Colonic mucosa (tissue), 4 donors: ENCODE results near the gene CKAP5. TPM values are rescaled to one million over a fixed set of nuclear protein-coding genes. Genes with fewer than 3 reads are reported as not detected.
A peak's percentile ranks its signal among the peaks of the same experiment; 100 is the strongest.

ENCODE experiments used
- DNase-seq: peaks from one replicate; pipeline ENCODE4 v3.0.0-alpha.2; 2020
- H3K27ac ChIP-seq: fragments of 200-600 bp; one replicate; pipeline ENCODE4 v1.8.0; 2021
- H3K27me3 ChIP-seq: fragments of 200-600 bp; one replicate; pipeline ENCODE4 v1.8.0; 2021
- H3K36me3 ChIP-seq: fragments of 200-600 bp; one replicate; pipeline ENCODE4 v1.8.0; 2021
- H3K4me1 ChIP-seq: fragments of 200-600 bp; one replicate; pipeline ENCODE4 v1.8.0; 2021; ENCODE audit warnings: mild to moderate bottlenecking
- H3K4me3 ChIP-seq: fragments of 200-600 bp; one replicate; pipeline ENCODE4 v1.8.0; 2021
- H3K9ac ChIP-seq, 2 donors: one replicate each; pipeline ENCODE4 v1.7.0; 2013; ENCODE audit warnings: control low read depth in 2 of 2, low read depth in 2 of 2, low read length in 2 of 2
- H3K9me3 ChIP-seq: fragments of 200-600 bp; one replicate; pipeline ENCODE4 v1.8.0; 2021
- intact Hi-C: fragments of 100-400 bp; cut with DNase I; formaldehyde crosslinking; loops from one replicate; pipeline ENCODE4 v1.14.1; 2022
- total RNA-seq, 2 donors: library from RNA; stranded (reverse); fragmentation: NEBNext Ultra II Directional in 1 of 2; extraction: Animal tissue kit (Norgen Biotek cat#: 25700) in 1 of 2; gene quantifications; one replicate each; pipeline ENCODE4 v1.2.1, GENCODE V29; 2021
- TF ChIP-seq, protein P1 (sequence below): fragments of 200-600 bp; IDR thresholded peaks from one replicate; pipeline ENCODE4 v1.8.0; 2022; ENCODE audit warnings: antibody characterized with exemption, mild to moderate bottlenecking
- donor health status: healthy.
- donor health status: DM: no; HTN: no; CAD: no.
- donor health status: DM: no; HTN: no; CAD: no.

The CKAP5 gene
- total RNA-seq, 2 donors from 2014 or later: 71.2 to 105 TPM

DNA sequence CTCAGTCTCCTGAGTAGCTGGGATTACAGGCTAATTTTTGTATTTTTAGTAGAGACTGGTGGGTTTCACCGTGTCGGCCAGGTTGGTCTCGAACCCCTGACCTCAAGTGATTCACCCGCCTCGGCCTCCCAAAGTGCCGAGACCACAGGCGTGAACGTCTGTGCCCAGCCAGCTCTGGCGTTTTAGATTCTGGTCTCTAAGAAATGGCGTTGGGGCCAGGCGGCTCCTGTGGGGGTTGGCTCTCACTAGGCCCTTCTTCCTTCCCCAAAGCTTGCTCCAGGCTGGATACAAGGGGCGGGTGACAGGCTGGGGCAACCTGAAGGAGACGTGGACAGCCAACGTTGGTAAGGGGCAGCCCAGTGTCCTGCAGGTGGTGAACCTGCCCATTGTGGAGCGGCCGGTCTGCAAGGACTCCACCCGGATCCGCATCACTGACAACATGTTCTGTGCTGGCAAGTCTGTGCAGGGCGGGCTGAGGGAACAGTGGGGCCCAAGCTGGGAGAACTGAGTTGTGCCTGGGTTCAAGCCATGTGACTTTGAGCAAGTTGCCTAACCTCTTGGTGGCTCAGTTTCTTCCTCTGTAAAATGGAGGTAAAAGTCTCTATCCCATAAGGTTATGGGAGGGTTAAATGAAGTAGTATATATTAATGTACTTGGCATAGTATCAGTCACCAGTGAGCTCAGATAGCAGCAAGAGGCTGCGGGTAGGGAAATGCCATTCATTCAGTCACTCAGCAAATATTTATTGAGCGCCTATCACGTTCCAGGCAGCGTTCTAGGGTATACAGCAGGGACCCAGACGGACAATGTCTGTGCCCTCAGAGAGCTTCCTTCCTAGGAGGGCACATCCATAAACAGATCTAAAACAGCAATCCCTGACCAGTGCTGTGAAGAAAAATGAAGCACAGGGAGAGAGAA is 116.7 kb downstream of the CKAP5 start:
- DNase-seq: no peak
- H3K27me3 ChIP-seq: no peaks in the 10 kb centered on the region
- H3K36me3 ChIP-seq: no peaks in the 10 kb centered on the region
- intact Hi-C loops: no loop called here
- no peak overlapping the region for H3K9ac ChIP-seq
- H3K27ac ChIP-seq: no peak overlapping the region
- no peaks in the 10 kb centered on the region for H3K9me3 ChIP-seq
- H3K4me3 ChIP-seq: no peak overlapping the region
- TF ChIP-seq, protein P1, sequence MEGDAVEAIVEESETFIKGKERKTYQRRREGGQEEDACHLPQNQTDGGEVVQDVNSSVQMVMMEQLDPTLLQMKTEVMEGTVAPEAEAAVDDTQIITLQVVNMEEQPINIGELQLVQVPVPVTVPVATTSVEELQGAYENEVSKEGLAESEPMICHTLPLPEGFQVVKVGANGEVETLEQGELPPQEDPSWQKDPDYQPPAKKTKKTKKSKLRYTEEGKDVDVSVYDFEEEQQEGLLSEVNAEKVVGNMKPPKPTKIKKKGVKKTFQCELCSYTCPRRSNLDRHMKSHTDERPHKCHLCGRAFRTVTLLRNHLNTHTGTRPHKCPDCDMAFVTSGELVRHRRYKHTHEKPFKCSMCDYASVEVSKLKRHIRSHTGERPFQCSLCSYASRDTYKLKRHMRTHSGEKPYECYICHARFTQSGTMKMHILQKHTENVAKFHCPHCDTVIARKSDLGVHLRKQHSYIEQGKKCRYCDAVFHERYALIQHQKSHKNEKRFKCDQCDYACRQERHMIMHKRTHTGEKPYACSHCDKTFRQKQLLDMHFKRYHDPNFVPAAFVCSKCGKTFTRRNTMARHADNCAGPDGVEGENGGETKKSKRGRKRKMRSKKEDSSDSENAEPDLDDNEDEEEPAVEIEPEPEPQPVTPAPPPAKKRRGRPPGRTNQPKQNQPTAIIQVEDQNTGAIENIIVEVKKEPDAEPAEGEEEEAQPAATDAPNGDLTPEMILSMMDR: no peak
- H3K4me1 ChIP-seq: no peaks in the 10 kb centered on the region

DNA sequence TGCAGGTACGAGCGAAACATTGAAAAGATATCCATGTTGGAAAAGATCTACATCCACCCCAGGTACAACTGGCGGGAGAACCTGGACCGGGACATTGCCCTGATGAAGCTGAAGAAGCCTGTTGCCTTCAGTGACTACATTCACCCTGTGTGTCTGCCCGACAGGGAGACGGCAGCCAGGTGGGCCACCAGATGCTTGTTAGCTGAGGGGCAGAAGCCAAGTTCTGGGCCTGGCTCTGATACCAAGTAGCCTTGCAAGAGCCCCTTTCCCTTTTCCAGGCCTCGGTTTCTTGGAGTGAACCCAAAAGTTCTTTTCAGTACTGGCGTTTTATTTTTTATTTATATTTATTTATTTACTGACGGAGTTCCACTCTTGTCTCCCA is 117.4 kb downstream of the CKAP5 start:
- Histone ChIP-seq H3K4me3 (no peak overlapping the region), H3K27me3 (no peaks in the 10 kb centered on the region), H3K9ac (no peak overlapping the region), H3K27ac (no peak overlapping the region), H3K9me3 (no peaks in the 10 kb centered on the region), H3K36me3 (no peaks in the 10 kb centered on the region), H3K4me1 (no peaks in the 10 kb centered on the region)
- no peak for DNase-seq
- intact Hi-C loops: no loop called here
- TF ChIP-seq, protein P1: no peak

DNA sequence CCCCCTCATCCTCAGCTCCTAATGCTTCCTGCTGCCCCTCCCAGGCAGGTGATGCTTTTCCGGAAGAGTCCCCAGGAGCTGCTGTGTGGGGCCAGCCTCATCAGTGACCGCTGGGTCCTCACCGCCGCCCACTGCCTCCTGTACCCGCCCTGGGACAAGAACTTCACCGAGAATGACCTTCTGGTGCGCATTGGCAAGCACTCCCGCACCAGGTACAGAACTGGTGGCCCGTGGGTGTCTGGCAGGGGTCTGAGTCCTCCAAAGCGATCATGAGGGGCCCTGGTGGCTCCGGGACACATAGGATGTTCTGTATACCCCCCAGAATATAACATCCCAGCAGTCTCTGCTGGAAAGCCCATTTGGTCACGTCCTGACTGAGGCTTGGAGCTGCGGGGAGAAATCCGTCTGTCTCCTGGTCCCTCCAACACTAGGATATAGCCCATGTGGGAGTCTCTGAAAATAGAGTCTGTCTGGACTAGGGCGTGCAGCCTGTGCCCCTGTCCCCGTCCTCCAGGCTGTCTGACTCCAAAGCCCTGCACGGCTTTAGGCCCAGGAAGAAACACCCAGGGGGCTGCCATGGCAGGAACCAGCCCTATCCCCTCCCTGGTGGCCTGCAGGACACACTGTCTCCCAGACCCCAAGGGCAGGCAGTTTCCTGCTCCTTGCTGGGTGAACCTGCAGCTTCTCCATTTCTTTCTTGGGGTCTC is 118.0 kb downstream of the CKAP5 start:
- Histone ChIP-seq H3K9ac (no peak overlapping the region), H3K27ac (no peak overlapping the region), H3K4me3 (no peak overlapping the region), H3K9me3 (no peaks in the 10 kb centered on the region), H3K27me3 (no peaks in the 10 kb centered on the region), H3K4me1 (no peaks in the 10 kb centered on the region), H3K36me3 (no peaks in the 10 kb centered on the region)
- intact Hi-C loops: no loop called here
- DNase-seq: no peak
- TF ChIP-seq, protein P1: no peak

DNA sequence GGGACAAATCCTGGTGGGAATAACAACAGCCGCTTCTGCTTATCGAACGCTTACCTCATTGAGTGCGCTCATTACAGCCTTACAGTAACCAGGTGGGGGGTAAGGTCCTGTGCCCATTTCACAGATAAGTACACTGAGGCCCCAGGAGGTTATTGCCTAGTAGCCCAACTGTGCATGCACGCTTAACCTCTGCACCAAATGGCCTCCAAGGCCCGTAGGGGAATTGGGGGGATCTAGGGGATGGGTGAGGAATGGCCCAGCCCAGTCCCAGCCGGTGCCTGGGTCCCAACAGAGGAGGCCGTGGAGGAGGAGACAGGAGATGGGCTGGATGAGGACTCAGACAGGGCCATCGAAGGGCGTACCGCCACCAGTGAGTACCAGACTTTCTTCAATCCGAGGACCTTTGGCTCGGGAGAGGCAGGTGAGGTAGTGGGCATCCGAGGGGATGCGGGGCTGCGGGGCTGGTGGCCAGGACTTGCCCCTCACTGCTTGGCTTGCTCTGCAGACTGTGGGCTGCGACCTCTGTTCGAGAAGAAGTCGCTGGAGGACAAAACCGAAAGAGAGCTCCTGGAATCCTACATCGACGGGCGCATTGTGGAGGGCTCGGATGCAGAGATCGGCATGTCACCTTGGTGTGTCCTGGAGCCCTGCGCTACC is 119.7 kb downstream of the CKAP5 start:
- H3K9ac ChIP-seq: peak overlapping the region in 1 of 2 donors; percentile 12
- H3K9me3 ChIP-seq: no peaks in the 10 kb centered on the region
- H3K27me3 ChIP-seq: no peaks in the 10 kb centered on the region
- DNase-seq: no peak
- TF ChIP-seq, protein P1: no peak
- H3K36me3 ChIP-seq: no peaks in the 10 kb centered on the region
- no peak overlapping the region for H3K27ac ChIP-seq
- intact Hi-C loops: no loop called here
- no peaks in the 10 kb centered on the region for H3K4me1 ChIP-seq
- no peak overlapping the region for H3K4me3 ChIP-seq

DNA sequence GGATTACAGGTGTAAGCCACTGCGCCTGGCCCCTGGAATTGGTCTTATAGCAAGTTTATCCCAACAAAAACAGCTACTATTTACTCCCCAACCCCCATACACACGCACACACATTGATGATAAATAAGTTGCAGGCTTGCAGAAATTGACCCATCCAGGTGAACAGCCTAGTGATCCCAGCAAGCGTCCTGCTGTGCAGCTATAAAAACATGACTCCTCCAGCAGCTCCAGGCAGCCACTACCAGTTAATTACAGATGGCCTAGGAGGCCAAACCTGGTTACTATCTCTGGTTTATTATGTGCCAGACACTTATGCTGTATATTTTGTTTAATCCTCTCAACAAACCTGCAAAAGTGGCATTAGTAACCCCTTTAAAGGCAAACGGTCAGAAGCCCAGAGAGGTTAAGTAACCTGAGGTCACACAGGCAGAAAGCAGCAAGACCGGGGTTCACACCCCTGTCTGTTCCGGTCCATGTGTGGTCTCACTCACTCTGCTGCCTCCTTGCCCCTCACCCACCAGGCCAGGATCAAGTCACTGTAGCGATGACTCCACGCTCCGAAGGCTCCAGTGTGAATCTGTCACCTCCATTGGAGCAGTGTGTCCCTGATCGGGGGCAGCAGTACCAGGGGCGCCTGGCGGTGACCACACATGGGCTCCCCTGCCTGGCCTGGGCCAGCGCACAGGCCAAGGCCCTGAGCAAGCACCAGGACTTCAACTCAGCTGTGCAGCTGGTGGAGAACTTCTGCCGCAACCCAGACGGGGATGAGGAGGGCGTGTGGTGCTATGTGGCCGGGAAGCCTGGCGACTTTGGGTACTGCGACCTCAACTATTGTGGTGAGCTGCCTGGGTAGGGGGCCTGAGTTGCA is 120.5 kb downstream of the CKAP5 start:
- no peaks in the 10 kb centered on the region for H3K9me3 ChIP-seq
- H3K4me3 ChIP-seq: no peak overlapping the region
- no peaks in the 10 kb centered on the region for H3K27me3 ChIP-seq
- no peak overlapping the region for H3K9ac ChIP-seq
- no peaks in the 10 kb centered on the region for H3K4me1 ChIP-seq
- intact Hi-C loops: no loop called here
- TF ChIP-seq, protein P1: no peak
- H3K36me3 ChIP-seq: no peaks in the 10 kb centered on the region
- no peak overlapping the region for H3K27ac ChIP-seq
- DNase-seq: no peak
